GM12878 (cell line): ENCODE results near the gene CACNG4. TPM values are rescaled to one million over a fixed set of nuclear protein-coding genes. Genes with fewer than 3 reads are reported as not detected.

Experiments
- ATAC-seq: fragments of 200-7000 bp; cut with Tn5 transposase; 3 replicates; pipeline ENCODE4 v1.9.1; 2020; ENCODE audit warnings: mild to moderate bottlenecking, moderate library complexity
- BruUV-seq: library from RNA; stranded (reverse); fragments of 400-500 nt; replicated peaks from 2 replicates; lab custom pipeline; 2021; lab: Mats Ljungman, UMichigan
- CTCF ChIA-PET: fragments of 300-600 bp; sonication (Branson Sonifier 250); formaldehyde crosslinking; extraction: SDS; loops from one replicate; lab custom pipeline; 2021; ENCODE audit warnings: inconsistent platforms; lab: Yijun Ruan, JAX
- POLR2A ChIA-PET: fragments of 350-600 bp; formaldehyde crosslinking; extraction: SDS; loops from one replicate; lab custom pipeline; 2021; ENCODE audit warnings: inconsistent platforms; lab: Charles Lee
- RAD21 ChIA-PET: fragments of 300-600 bp; sonication (Branson Sonifier 250); formaldehyde crosslinking; loops from one replicate; lab custom pipeline; 2023; ENCODE audit warnings: antibody characterized with exemption; ENCODE audit not compliant: unreplicated experiment; lab: Charles Lee
- SMC1A ChIA-PET: fragments of 300-600 bp; sonication (Branson Sonifier 250); formaldehyde crosslinking; loops from one replicate; lab custom pipeline; 2023; ENCODE audit not compliant: unreplicated experiment, uncharacterized antibody; lab: Charles Lee
- DNase-seq: peaks from one replicate; pipeline ENCODE4 v3.0.0-alpha.2; 2011; ENCODE audit warnings: low read depth, low spot score
- FAIRE-seq: peaks from 3 replicates; lab custom pipeline; 2011; peaks lifted over from hg19 to GRCh38; lab: Jason Lieb, UNC
- H2AFZ ChIP-seq: 2 replicates; pipeline ENCODE4 v1.6.0; 2011; ENCODE audit warnings: low read depth, low read length, control low read depth; ENCODE audit not compliant: control insufficient read depth
- H3K27ac ChIP-seq: 2 replicates; pipeline ENCODE4 v1.5.1; 2011; ENCODE audit warnings: control low read depth; ENCODE audit not compliant: control insufficient read depth, insufficient read depth
- H3K27me3 ChIP-seq, 2 experiments: replicated peaks in 1 of 2; 2 replicates each; pipeline versions ENCODE4 v1.6.0 to v1.6.1; 2011; ENCODE audit warnings: low read length in 1 of 2; ENCODE audit not compliant: control insufficient read depth in 2 of 2, insufficient read depth in 2 of 2
- H3K36me3 ChIP-seq, 2 experiments: 2 replicates each; pipeline ENCODE4 v1.5.1; 2011; ENCODE audit warnings: low read length in 1 of 2; ENCODE audit not compliant: control insufficient read depth in 2 of 2, insufficient read depth in 2 of 2
- H3K4me1 ChIP-seq: 2 replicates; pipeline ENCODE4 v1.6.1; 2011; ENCODE audit warnings: mild to moderate bottlenecking, low read length, moderate library complexity, mixed read lengths; ENCODE audit not compliant: control insufficient read depth, insufficient read depth
- H3K4me2 ChIP-seq: 2 replicates; pipeline ENCODE4 v1.6.0; 2011; ENCODE audit warnings: control low read depth; ENCODE audit not compliant: control insufficient read depth, insufficient read depth
- H3K4me3 ChIP-seq: fragments of 200-600 bp; sonication (generic); 2 replicates; pipeline ENCODE4 v1.5.1; 2016
- H3K79me2 ChIP-seq: 2 replicates; pipeline ENCODE4 v1.6.0; 2011; ENCODE audit warnings: low read length; ENCODE audit not compliant: control insufficient read depth, insufficient read depth
- H3K9ac ChIP-seq: 2 replicates; pipeline ENCODE4 v1.8.0; 2011; ENCODE audit warnings: low read length, control low read depth, mixed read lengths; ENCODE audit not compliant: control insufficient read depth, insufficient read depth
- H3K9me3 ChIP-seq: replicated peaks from 3 replicates; pipeline ENCODE4 v1.5.1; 2011; ENCODE audit warnings: mild to moderate bottlenecking, low read length; ENCODE audit not compliant: control insufficient read depth, insufficient read depth
- H4K20me1 ChIP-seq: 2 replicates; pipeline ENCODE4 v1.6.0; 2011; ENCODE audit not compliant: control insufficient read depth, insufficient read depth
- BCL11A ChIP-seq: IDR thresholded peaks from 2 replicates; pipeline ENCODE4 v1.6.1; 2011; ENCODE audit warnings: low read depth, low read length
- CBX3 ChIP-seq: fragments of 200-600 bp; sonication (generic); IDR thresholded peaks from 2 replicates; pipeline ENCODE4 v1.6.1; 2016; ENCODE audit warnings: low read depth, borderline replicate concordance
- CBX5 ChIP-seq: sonication (generic); IDR thresholded peaks from 2 replicates; pipeline ENCODE4 v1.6.1; 2016; ENCODE audit warnings: low read depth, moderate library complexity, mild to moderate bottlenecking, inconsistent platforms
- EZH2 ChIP-seq: IDR thresholded peaks from 2 replicates; pipeline ENCODE4 v1.6.1; 2012; ENCODE audit warnings: low read depth, mild to moderate bottlenecking, control low read depth, inconsistent platforms, low read length, borderline replicate concordance; ENCODE audit not compliant: control insufficient read depth
- JUND ChIP-seq: IDR thresholded peaks from 2 replicates; pipeline ENCODE4 v1.6.1; 2012; ENCODE audit warnings: low read depth, mild to moderate bottlenecking, low read length, improper control_type of control experiment, moderate library complexity
- MYB ChIP-seq: fragments of 150-350 bp; IDR thresholded peaks from 2 replicates; pipeline ENCODE4 v1.6.1; 2014; ENCODE audit warnings: mild to moderate bottlenecking, low read depth, low read length, borderline replicate concordance
- RBBP5 ChIP-seq: fragments of 200-600 bp; sonication (generic); conservative IDR thresholded peaks from 2 replicates; pipeline ENCODE4 v1.6.1; 2016
- SMARCA5 ChIP-seq: fragments of 450-650 bp; IDR thresholded peaks from 2 replicates; pipeline ENCODE4 v1.6.1; 2017; ENCODE audit warnings: mild to moderate bottlenecking
- STAT1 ChIP-seq: fragments of 450-650 bp; conservative IDR thresholded peaks from 2 replicates; pipeline ENCODE4 v1.6.1; 2014; ENCODE audit warnings: antibody characterized with exemption, mild to moderate bottlenecking
- SUPT20H ChIP-seq: IDR thresholded peaks from 2 replicates; pipeline ENCODE4 v1.6.1; 2011; ENCODE audit warnings: low read depth, mild to moderate bottlenecking, low read length, moderate library complexity, borderline replicate concordance; ENCODE audit not compliant: control insufficient read depth
- USF2 ChIP-seq: IDR thresholded peaks from 2 replicates; pipeline ENCODE4 v1.6.1; 2011; ENCODE audit warnings: low read depth, low read length, improper control_type of control experiment, borderline replicate concordance
- YBX1 ChIP-seq: fragments of 450-650 bp; IDR thresholded peaks from 2 replicates; pipeline ENCODE4 v1.6.1; 2016; ENCODE audit warnings: antibody characterized with exemption
- ZBTB40 ChIP-seq: fragments of 450-650 bp; IDR thresholded peaks from 2 replicates; pipeline ENCODE4 v1.6.1; 2016; ENCODE audit warnings: mild to moderate bottlenecking, moderate library complexity, borderline replicate concordance
- ZNF274 ChIP-seq: IDR thresholded peaks from one replicate; pipeline ENCODE4 v1.8.0; 2011; ENCODE audit not compliant: insufficient read length, insufficient read depth
- ZNF687 ChIP-seq: fragments of 450-650 bp; IDR thresholded peaks from 2 replicates; pipeline ENCODE4 v1.6.1; 2017; ENCODE audit warnings: mild to moderate bottlenecking, moderate library complexity
- WGBS: methylation state at CpG from one replicate; pipeline ENCODE4 v1.1.6; 2016; ENCODE audit warnings: low lambda C conversion rate; ENCODE audit not compliant: insufficient replicate concordance, insufficient coverage; ENCODE audit errors: missing lambda C conversion rate; 5-methylcytosine and 5-hydroxymethylcytosine counted together
- in situ Hi-C: fragments of 300-500 bp; cut with MboI; formaldehyde crosslinking; loops from 9 replicates; pipeline ENCODE4 v1.14.3; 2018; ENCODE audit warnings: mixed read lengths
- intact Hi-C: fragments of 100-400 bp; cut with micrococcal nuclease; formaldehyde crosslinking; loops from one replicate; pipeline ENCODE4 v1.14.2; 2022; ENCODE audit not compliant: unreplicated experiment
- polyA plus RNA-seq, 11 experiments: library from polyadenylated mRNA; depleted of rRNA in 4 of 11; unstranded in 6 of 11; stranded (reverse) in 5 of 11; fragments of >200 nt; fragmentation: Nextera tagmentation in 4 of 11; fragmentation: Illumina TruSeq in 1 of 11; extraction: Ambion mirVana in 4 of 11; extraction: Trizol in 1 of 11; gene quantifications; 1 replicate in 1 of 11; 2 replicates in 10 of 11; pipeline versions ENCODE4 v1.2.1 to v1.2.3, GENCODE V29; 2011 to 2016; ENCODE audit warnings: inconsistent platforms in 2 of 11, missing spikeins in 2 of 11, low read depth in 1 of 11
- total RNA-seq, 4 experiments: library from RNA; depleted of rRNA in 3 of 4; stranded (reverse); fragments of >200 nt in 3 of 4; fragmentation: Illumina TruSeq in 1 of 4; extraction: Trizol in 1 of 4; gene quantifications; 2 replicates each; pipeline versions ENCODE4 v1.2.1 to v1.2.3, GENCODE V29; 2013 to 2021

The CACNG4 gene
- total and polyA plus RNA-seq, 10 of the 15 experiments (the other 5 are each of a cell fraction or from before 2014, with no cell fraction given), result 0.08 TPM; not detected in 8

GRCh38 chr17:66951605-66951953 lies 12.9 kb upstream of the CACNG4 start:
- WGBS, result 39% methylated on average over 4 of the region's 4 CpGs
- ATAC-seq (no peak), DNase-seq (no peak), FAIRE-seq (no peak)
- BruUV-seq, result no TSS peak
- intact Hi-C loops, result no loop called here
- no peaks in the 10 kb centered on the region for H3K79me2 ChIP-seq
- peaks cover 15% of the 10 kb centered on the region for H3K4me1 ChIP-seq
- H3K4me2 ChIP-seq, result no peak overlapping the region
- POLR2A ChIA-PET, result no interaction called here
- H3K27ac ChIP-seq, result no peak overlapping the region
- no peak overlapping the region for H2AFZ ChIP-seq
- CTCF ChIA-PET, result interaction anchor here (0.7 kb wide), 1 partner anchor 30 kb away, joined by 3 read pairs; no protein-coding TSS in a partner anchor
- in situ Hi-C loops, result no loop called here
- RAD21 ChIA-PET, result no interaction called here
- no peaks in the 10 kb centered on the region for H3K36me3 ChIP-seq
- no peak overlapping the region for H3K4me3 ChIP-seq
- SMC1A ChIA-PET, result no interaction called here
- H3K9me3 ChIP-seq, result no peaks in the 10 kb centered on the region
- no peaks in the 10 kb centered on the region for H4K20me1 ChIP-seq
- no peak for TF ChIP-seq CBX5
- no peak for TF ChIP-seq SUPT20H
- TF ChIP-seq RBBP5, result no peak
- TF ChIP-seq YBX1, result no peak
- no peak for TF ChIP-seq ZNF274
- TF ChIP-seq CBX3, result no peak
- no peak for TF ChIP-seq USF2
- TF ChIP-seq JUND, result no peak
- no peak for TF ChIP-seq EZH2
- TF ChIP-seq MYB, result no peak
- no peak for TF ChIP-seq BCL11A
- TF ChIP-seq ZNF687, result no peak
- no peak for TF ChIP-seq ZBTB40
- no peak for TF ChIP-seq SMARCA5
- TF ChIP-seq STAT1, result no peak
- H3K9ac ChIP-seq, result no peak overlapping the region
- H3K27me3 ChIP-seq, result peaks cover 0 to 1% of the 10 kb centered on the region in 2 experiments; a peak in 1 of 4 replicates
